Superior temporal gyrus (tissue), 1 donor: Measurements from ENCODE around the gene DYRK1A.

Experiments used
- DNase-seq: peaks from one replicate; pipeline ENCODE4 v3.0.0-alpha.2; 2016; ENCODE audit errors: extremely low spot score

DYRK1A gene

GRCh38 chr21:37385179-37385765 is 18.7 kb downstream of the DYRK1A start:
- DNase-seq: no peak

GRCh38 chr21:37386151-37386550 is 19.6 kb downstream of the DYRK1A start:
- DNase-seq: no peak

- no peak for DNase-seq
Measured at GRCh38 chr21:37389456-37389855, 22.9 kb downstream of the DYRK1A start.

- DNase-seq: no peak
Measured at GRCh38 chr21:37391666-37392065, 25.1 kb downstream of the DYRK1A start.

GRCh38 chr21:37392441-37392840 is 25.9 kb downstream of the DYRK1A start:
- DNase-seq: no peak

- no peak for DNase-seq
Measured at GRCh38 chr21:37393030-37393429, 26.5 kb downstream of the DYRK1A start.

GRCh38 chr21:37393786-37394185 is 27.2 kb downstream of the DYRK1A start:
- DNase-seq: no peak

- DNase-seq: no peak
Measured at GRCh38 chr21:37395961-37396360, 29.4 kb downstream of the DYRK1A start.

- no peak for DNase-seq
Measured at GRCh38 chr21:37396855-37397254, 30.3 kb downstream of the DYRK1A start.

- DNase-seq: no peak
Measured at GRCh38 chr21:37398697-37399096, 32.1 kb downstream of the DYRK1A start.

- DNase-seq: no peak
Measured at GRCh38 chr21:37402251-37402867, 35.8 kb downstream of the DYRK1A start.

- DNase-seq: no peak
Measured at GRCh38 chr21:37405629-37406028, 39.1 kb downstream of the DYRK1A start.

- no peak for DNase-seq
Measured at GRCh38 chr21:37407719-37408420, 41.3 kb downstream of the DYRK1A start.

GRCh38 chr21:37408464-37409193 is 42.1 kb downstream of the DYRK1A start:
- DNase-seq: no peak

- no peak for DNase-seq
Measured at GRCh38 chr21:37410639-37411038, 44.1 kb downstream of the DYRK1A start.

GRCh38 chr21:37412603-37413360 is 46.2 kb downstream of the DYRK1A start:
- no peak for DNase-seq

GRCh38 chr21:37413553-37414291 is 47.1 kb downstream of the DYRK1A start:
- DNase-seq: no peak

GRCh38 chr21:37414292-37415253 is 48.0 kb downstream of the DYRK1A start:
- no peak for DNase-seq

GRCh38 chr21:37415939-37416338 is 49.4 kb downstream of the DYRK1A start:
- no peak for DNase-seq

GRCh38 chr21:37416914-37417313 is 50.3 kb downstream of the DYRK1A start:
- no peak for DNase-seq
